Spleen (tissue), 11 donors: ENCODE results near the gene IL22. TPM values are rescaled to one million over a fixed set of nuclear protein-coding genes. Genes with fewer than 3 reads are reported as not detected.

ENCODE experiments used
- DNase-seq: peaks from one replicate; pipeline ENCODE4 v3.0.0-alpha.2; 2020
- H3K27ac ChIP-seq, 8 donors: fragments of 200-600 bp; sonication (generic) in 7 of 8; 1 replicate in 4 of 8; 2 replicates in 4 of 8; pipeline versions ENCODE4 v1.5.0 to v1.8.0; 2016 to 2021; ENCODE audit warnings: inconsistent platforms in 4 of 8, mild to moderate bottlenecking in 4 of 8, moderate library complexity in 1 of 8
- H3K27me3 ChIP-seq, 7 donors: fragments of 200-600 bp; sonication (generic) in 6 of 7; replicated peaks in 1 of 7; 1 replicate in 4 of 7; 2 replicates in 3 of 7; pipeline versions ENCODE4 v1.5.0 to v1.8.0; 2016 to 2021; ENCODE audit warnings: inconsistent platforms in 3 of 7, mild to moderate bottlenecking in 1 of 7
- H3K36me3 ChIP-seq, 6 donors: fragments of 200-600 bp; sonication (generic) in 5 of 6; 1 replicate in 4 of 6; 2 replicates in 2 of 6; pipeline versions ENCODE4 v1.5.0 to v1.8.0; 2016 to 2021; ENCODE audit warnings: inconsistent platforms in 2 of 6
- H3K4me1 ChIP-seq, 6 donors: fragments of 200-600 bp; sonication (generic) in 5 of 6; 1 replicate in 3 of 6; 2 replicates in 3 of 6; pipeline versions ENCODE4 v1.5.0 to v1.8.0; 2016 to 2021; ENCODE audit warnings: inconsistent platforms in 3 of 6
- H3K4me3 ChIP-seq, 8 donors: fragments of 200-600 bp; sonication (generic) in 7 of 8; 1 replicate in 4 of 8; 2 replicates in 4 of 8; pipeline versions ENCODE4 v1.5.0 to v1.8.0; 2016 to 2021; ENCODE audit warnings: inconsistent platforms in 4 of 8, mild to moderate bottlenecking in 4 of 8, moderate library complexity in 2 of 8
- H3K9me3 ChIP-seq, 8 donors: fragments of 200-600 bp; sonication (generic) in 7 of 8; 1 replicate in 4 of 8; 2 replicates in 4 of 8; pipeline versions ENCODE4 v1.5.0 to v1.8.0; 2016 to 2021; ENCODE audit warnings: inconsistent platforms in 4 of 8
- CTCF ChIP-seq, 11 experiments: fragments of 200-600 bp in 7 of 11; fragments of 450-650 bp in 4 of 11; sonication (generic) in 4 of 11; IDR thresholded peaks in 8 of 11; conservative IDR thresholded peaks in 3 of 11; 1 replicate in 7 of 11; 2 replicates in 4 of 11; pipeline versions ENCODE4 v1.4.0 to v1.8.0; 2016 to 2021; ENCODE audit warnings: antibody characterized with exemption in 11 of 11, inconsistent platforms in 4 of 11, mild to moderate bottlenecking in 1 of 11
- POLR2A ChIP-seq, 3 donors: fragments of 450-650 bp; IDR thresholded peaks; one replicate each; pipeline ENCODE4 v1.5.1; 2017; ENCODE audit warnings: antibody characterized with exemption in 3 of 3, mild to moderate bottlenecking in 1 of 3
- POLR2AphosphoS5 ChIP-seq, 3 donors: sonication (generic); formaldehyde crosslinking; IDR thresholded peaks; one replicate each; pipeline ENCODE4 v1.5.1; 2017; ENCODE audit warnings: antibody characterized with exemption in 3 of 3
- WGBS, 5 donors: extraction: QIAGEN DNeasy Blood & Tissue Kit in 3 of 5; methylation state at CpG; one replicate each; pipeline versions ENCODE4 v1.1.5 to v1.1.7; 2013 to 2018; 5-methylcytosine and 5-hydroxymethylcytosine counted together
- intact Hi-C: fragments of 100-400 bp; cut with DNase I; formaldehyde crosslinking; loops from one replicate; pipeline ENCODE4 v1.15.0; 2023; ENCODE audit warnings: low total_unique reads
- polyA plus RNA-seq, 3 donors: library from polyadenylated mRNA; stranded (reverse); fragments of 200-250 nt; gene quantifications; one replicate each; pipeline ENCODE4 v1.2.1, GENCODE V29; 2013
- total RNA-seq, 7 donors: library from RNA; depleted of rRNA in 3 of 7; stranded (reverse); fragments of >200 nt in 3 of 7; fragmentation: NEBNext Ultra II Directional in 4 of 7; extraction: Animal tissue kit (Norgen Biotek cat#: 25700) in 4 of 7; gene quantifications; one replicate each; pipeline versions ENCODE4 v1.1.0 to v1.2.1, GENCODE V29; 2016 to 2021
- donor health status: healthy with polysubstance abuse.
- donor health status: DM: no; HTN: no; CAD: no; lungs with moderate emphysema.
- donor health status: DM: no; HTN: no; CAD: no.
- donor health status: Bipolar disorder and iron deficiency.
- donor health status: healthy.
- donor health status: DM: no; HTN: no; CAD: no.
- donor health status: DM: yes; HTN: yes; CAD: no.

IL22 gene
- total and polyA plus RNA-seq, 10 donors, result not detected

DNA sequence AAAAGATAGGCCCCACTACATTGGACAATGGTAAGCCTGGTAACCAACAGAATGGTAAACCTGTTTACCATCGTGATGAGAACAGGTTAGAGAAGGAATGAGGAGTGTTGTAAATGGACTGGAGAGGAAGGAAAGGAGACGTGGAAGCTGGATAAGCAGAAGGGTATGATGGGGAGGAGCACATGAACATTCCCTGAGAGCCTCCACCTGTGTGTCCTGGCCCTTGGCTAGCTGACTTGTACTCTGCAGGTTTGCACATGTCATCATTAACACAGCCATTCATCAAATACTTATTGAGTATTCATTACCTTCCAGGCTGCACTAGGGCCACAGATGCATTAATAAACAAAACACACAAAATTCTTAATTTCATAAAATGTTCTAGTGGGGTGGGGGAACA, 23.4 kb downstream of the IL22 start:
- H3K9me3 ChIP-seq, result no peaks in the 10 kb centered on the region
- no peaks in the 10 kb centered on the region for H3K36me3 ChIP-seq
- DNase-seq, result no peak
- TF ChIP-seq CTCF (IDR thresholded peaks at IDR 0.05 in 8 of 11, conservative IDR thresholded peaks at IDR 0.05 in 3 of 11), result no peak
- no peak for TF ChIP-seq POLR2AphosphoS5 (IDR thresholded peaks at IDR 0.05)
- TF ChIP-seq POLR2A (IDR thresholded peaks at IDR 0.05), result no peak
- H3K27ac ChIP-seq, result no peak overlapping the region
- no peaks in the 10 kb centered on the region for H3K4me1 ChIP-seq
- H3K4me3 ChIP-seq, result no peak overlapping the region
- H3K27me3 ChIP-seq, result peaks cover 0 to 3% (median 0%) of the 10 kb centered on the region in 7 donors
- 66 to 91% (median 84%) methylated on average over 2 of the region's 2 CpGs for WGBS, 5 donors
- intact Hi-C loops, result loop anchor here (5.0 kb wide), 1 partner anchor 87 kb away; no protein-coding TSS in a partner anchor

DNA sequence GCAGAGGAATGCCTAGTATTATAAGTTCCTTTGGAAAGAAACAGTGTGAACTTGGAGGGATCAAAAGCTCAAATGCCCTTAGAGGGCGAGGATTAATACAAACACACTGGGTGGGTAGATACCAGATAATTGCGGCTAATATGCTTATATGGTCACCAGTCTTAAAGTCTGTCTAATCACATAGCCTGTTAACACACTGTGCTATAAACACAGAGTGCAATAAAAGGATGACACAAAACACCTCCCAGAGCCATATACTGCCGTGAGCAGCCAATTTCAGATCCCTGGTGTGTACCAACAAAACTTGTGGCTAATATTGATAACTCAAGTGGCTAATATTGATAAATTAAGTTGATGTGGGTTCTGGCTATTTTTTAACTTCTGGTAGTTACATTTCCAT, 26.0 kb downstream of the IL22 start:
- peaks cover 6 to 13% (median 11%) of the 10 kb centered on the region in 6 donors for H3K4me1 ChIP-seq
- H3K4me3 ChIP-seq, result no peak overlapping the region
- TF ChIP-seq CTCF (IDR thresholded peaks at IDR 0.05 in 8 of 11, conservative IDR thresholded peaks at IDR 0.05 in 3 of 11) (no peak), POLR2AphosphoS5 (IDR thresholded peaks at IDR 0.05) (no peak), POLR2A (IDR thresholded peaks at IDR 0.05) (no peak)
- peaks cover 0 to 5% (median 0%) of the 10 kb centered on the region in 7 donors for H3K27me3 ChIP-seq
- no peaks in the 10 kb centered on the region for H3K36me3 ChIP-seq
- WGBS, 5 donors, result 57 to 83% (median 78%) methylated on average over 3 of the region's 3 CpGs
- intact Hi-C loops, result loop anchor here (5.0 kb wide), 1 partner anchor 90 kb away; no protein-coding TSS in a partner anchor
- DNase-seq, result no peak
- H3K9me3 ChIP-seq, result no peaks in the 10 kb centered on the region
- H3K27ac ChIP-seq, result no peak overlapping the region

DNA sequence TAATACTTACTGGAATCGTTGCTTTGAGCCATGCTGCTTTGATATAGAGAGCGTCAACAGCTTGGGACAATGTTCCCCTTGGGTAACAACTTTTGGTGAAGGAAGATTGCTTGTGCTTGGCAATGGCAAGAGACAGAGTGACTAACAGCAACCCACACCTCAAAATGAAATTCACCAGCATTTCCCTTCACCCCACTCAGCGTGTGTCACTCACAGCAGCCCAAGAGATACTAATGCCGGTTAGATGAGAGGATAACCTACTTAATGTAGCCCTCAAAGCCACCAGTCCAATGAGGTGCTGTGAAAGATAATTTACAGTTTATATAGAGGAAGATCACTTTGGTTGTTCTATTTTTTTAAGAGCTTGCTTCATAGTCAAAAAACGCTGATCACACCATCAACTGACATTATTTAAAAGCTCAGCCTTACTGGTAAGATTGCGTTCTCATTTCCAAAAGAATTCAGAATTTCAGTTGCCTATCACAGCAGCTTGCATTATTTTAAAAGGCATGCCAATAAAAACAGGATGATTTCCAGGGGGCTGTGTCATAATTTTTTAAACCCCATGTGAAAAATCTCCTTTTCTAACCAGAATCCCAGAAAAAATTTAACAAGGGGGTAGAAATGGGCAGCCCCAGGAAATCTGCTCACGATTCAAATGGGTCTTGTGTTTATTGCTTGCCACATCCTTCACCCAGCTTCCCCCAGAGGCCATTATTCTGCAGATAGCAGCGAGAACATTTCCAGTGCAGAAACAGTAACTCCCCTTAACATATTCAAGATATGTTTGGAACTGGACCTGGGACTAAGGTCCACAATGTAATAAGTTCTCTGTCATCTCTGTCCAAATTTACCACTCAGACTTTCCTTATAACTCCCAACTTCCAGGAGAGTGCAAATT, 27.6 kb downstream of the IL22 start, which contains the start of gene IL26:
IL26 (minus strand) TSS at position 235 of the 901 bp plus-strand sequence; CDS start at position 181, 54 bp downstream.
- H3K4me3 ChIP-seq, result no peak within 1 kb of the TSS
- no peak for TF ChIP-seq CTCF (IDR thresholded peaks at IDR 0.05 in 8 of 11, conservative IDR thresholded peaks at IDR 0.05 in 3 of 11)
- no peak for TF ChIP-seq POLR2A (IDR thresholded peaks at IDR 0.05)
- TF ChIP-seq POLR2AphosphoS5 (IDR thresholded peaks at IDR 0.05), result no peak
- intact Hi-C loops, result loop anchor here (5.0 kb wide), 1 partner anchor 91 kb away; no protein-coding TSS in a partner anchor
- WGBS, 5 donors, result 67 to 86% (median 76%) methylated on average over 8 of the region's 8 CpGs
- peaks cover 0 to 5% (median 0%) of the 10 kb centered on the region in 7 donors for H3K27me3 ChIP-seq
- peaks cover 6 to 17% (median 13%) of the 10 kb centered on the region in 6 donors for H3K4me1 ChIP-seq
- H3K9me3 ChIP-seq, result no peaks in the 10 kb centered on the region
- H3K36me3 ChIP-seq, result no peaks in the 10 kb centered on the region
- DNase-seq, result no peak
- no peak within 1 kb of the TSS for H3K27ac ChIP-seq
